Activated naive CD4-positive, alpha-beta T cell treated with anti-CD3 and anti-CD28 coated beads, Interleukin-2, amount 50 U/mL, for 72 hours (primary cell): ENCODE measurements around the gene EGFL8. TPM values are rescaled to one million over a fixed set of nuclear protein-coding genes. Genes with fewer than 3 reads are reported as not detected.
"Not testable (repeated sequence)": the region's sequence is repeated elsewhere in the genome, so short reads cannot be mapped to it uniquely, and the experiment has no call there.

Experiments used
- ATAC-seq, 2 donors: fragments of 150-1000 bp; cut with Tn5 transposase; 2 replicates each; pipeline ENCODE4 v1.10.0; 2021; ENCODE audit warnings: mild to moderate bottlenecking in 2 of 2, moderate library complexity in 2 of 2
- DNase-seq, 2 donors: peaks; one replicate each; pipeline ENCODE4 v3.0.0; 2021 to 2022; ENCODE audit warnings: low spot score in 2 of 2
- H3K27ac Mint-ChIP-seq, 2 donors: one replicate each; pipeline ENCODE4 v1.8.0; 2022; ENCODE audit warnings: mild to moderate bottlenecking in 2 of 2, mixed read lengths in 2 of 2
- H3K36me3 Mint-ChIP-seq, 2 donors: one replicate each; pipeline ENCODE4 v1.8.0; 2022; ENCODE audit warnings: mixed read lengths in 2 of 2
- H3K9me3 Mint-ChIP-seq, 2 donors: one replicate each; pipeline ENCODE4 v1.8.0; 2022; ENCODE audit warnings: mixed read lengths in 2 of 2
- total RNA-seq, 2 donors: library from RNA; stranded (reverse); gene quantifications; one replicate each; pipeline ENCODE4 v1.2.3, GENCODE V29; 2022

EGFL8 gene
- total RNA-seq, 2 donors from 2014 or later, result 13.4 to 14.5 TPM

DNA sequence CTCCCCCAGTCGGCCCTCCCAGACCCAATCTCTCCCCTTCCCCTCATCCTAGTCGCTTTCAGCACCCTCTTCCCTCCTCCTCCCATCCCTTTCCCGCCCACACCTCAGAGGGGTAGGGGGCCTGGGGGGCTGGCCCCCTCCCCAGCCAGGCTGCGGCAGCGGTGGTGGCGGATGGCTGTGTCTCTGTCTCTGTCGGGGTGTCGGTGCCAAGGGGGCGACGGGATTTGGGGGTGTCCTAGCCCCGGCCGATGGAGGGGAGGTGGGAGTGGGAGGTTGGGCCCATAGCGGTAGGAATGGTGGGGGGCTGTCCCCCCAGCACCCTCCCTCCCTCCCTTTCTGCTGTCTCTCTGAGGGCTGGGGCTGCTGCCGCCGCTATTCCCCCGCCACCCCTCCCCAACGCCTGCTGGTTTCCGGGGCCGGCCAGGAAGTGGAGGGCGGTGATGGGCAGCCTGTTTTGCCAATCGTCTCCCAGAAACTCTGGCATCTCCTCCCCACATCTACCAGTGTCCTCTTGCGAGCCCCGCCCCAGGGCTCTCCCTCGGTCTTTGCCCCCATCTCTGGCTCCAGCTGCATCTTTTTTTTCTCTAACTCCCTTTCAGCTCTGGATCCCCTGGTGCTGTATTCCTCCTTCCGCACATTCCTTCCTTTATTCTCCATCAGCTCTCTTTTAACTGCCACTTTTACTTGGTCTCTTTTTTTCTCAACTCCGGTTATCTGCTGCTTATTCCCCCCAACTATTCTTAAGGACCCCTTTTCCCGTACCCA is 11.5 kb downstream of the EGFL8 start, which contains the start of gene AGPAT1:
AGPAT1 (minus strand) TSS at position 374 of the 765 bp plus-strand sequence. CDS start 4,588 bp downstream, outside the sequence.
- peak within 1 kb of the TSS; percentile 93 to 97 for H3K27ac Mint-ChIP-seq

DNA sequence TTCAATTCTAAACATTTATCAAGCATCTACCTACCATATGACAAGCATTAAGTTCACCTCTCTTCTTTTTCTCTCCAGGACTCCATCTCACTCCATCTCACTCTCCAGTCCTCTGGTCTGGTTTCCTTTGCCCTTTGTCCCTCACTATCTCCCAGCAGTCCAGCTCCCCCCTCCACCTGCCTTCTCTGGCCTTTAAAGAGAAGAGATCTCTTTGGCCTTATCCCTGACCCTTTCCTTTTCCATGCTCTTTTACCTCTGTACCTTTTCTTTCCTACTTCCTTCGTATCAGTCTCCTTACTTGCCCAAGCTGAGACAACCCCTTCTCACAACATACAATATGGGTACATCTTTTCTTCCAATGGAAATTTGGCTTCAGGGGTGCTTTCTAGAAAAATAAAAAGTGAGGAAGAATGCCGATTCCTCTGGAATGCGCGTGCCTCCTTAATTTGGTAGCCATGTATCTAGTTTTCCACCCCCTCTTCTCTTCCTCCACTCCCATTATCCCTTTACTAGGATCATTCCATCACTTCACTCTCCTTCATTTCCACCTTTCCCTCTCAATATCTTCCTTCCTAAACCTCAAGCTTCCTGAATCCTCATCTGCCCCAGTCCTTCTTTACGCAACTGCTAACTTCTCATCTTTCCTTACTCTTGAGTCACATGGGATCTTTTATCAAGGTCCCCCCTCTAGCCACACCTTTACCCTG is 12.2 kb downstream of the EGFL8 start:
- no peaks in the 10 kb centered on the region for H3K9me3 Mint-ChIP-seq
- DNase-seq, result no peak
- peaks cover 18 to 26% of the 10 kb centered on the region in 2 donors for H3K36me3 Mint-ChIP-seq
- peak overlapping the region; percentile 93 to 97 for H3K27ac Mint-ChIP-seq
- no peak for ATAC-seq

More for the DNA sequence above, 11.5 kb downstream of the EGFL8 start, which contains the start of gene AGPAT1:
- ATAC-seq (peak; percentile 57 to 63), DNase-seq (peak; percentile 96)
- Mint-ChIP-seq H3K36me3 (peaks cover 18 to 24% of the 10 kb centered on the region in 2 donors), H3K9me3 (no peaks in the 10 kb centered on the region)

DNA sequence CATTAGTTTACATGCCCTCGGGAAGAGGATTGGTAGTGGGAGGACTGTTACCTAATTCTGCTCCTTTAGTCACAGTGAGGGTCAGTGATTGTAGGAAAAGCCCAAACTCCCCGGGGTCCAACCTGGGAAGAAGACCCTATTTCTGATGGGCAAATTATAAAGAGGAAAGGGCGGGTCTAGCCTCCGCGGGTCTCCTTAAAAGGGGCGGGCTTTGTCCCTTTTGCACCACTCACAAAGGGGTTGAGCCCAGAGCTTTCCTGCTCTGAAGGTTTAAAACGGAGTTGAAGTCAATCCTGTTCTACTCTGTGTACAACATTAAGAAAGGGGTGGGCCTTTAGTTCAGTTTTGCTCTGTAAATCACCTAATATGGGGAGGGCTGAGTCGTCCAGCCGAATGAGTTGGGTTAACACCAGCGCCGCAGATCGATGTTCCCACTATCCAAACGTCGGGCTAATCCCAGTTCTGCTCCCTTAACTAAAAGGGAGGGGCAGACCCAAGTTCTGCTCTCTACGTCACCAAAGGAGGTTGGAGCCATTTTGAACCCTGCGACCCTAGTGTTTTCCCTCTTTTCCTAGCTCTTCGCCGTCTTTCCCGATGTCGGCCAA is 12.9 kb downstream of the EGFL8 start:
- Mint-ChIP-seq H3K9me3 (no peaks in the 10 kb centered on the region), H3K36me3 (peaks cover 18 to 26% of the 10 kb centered on the region in 2 donors), H3K27ac (peak overlapping the region; percentile 93 to 97)
- DNase-seq (peak in 1 of 2 donors; percentile 39), ATAC-seq (peak in 1 of 2 donors; percentile 12)

DNA sequence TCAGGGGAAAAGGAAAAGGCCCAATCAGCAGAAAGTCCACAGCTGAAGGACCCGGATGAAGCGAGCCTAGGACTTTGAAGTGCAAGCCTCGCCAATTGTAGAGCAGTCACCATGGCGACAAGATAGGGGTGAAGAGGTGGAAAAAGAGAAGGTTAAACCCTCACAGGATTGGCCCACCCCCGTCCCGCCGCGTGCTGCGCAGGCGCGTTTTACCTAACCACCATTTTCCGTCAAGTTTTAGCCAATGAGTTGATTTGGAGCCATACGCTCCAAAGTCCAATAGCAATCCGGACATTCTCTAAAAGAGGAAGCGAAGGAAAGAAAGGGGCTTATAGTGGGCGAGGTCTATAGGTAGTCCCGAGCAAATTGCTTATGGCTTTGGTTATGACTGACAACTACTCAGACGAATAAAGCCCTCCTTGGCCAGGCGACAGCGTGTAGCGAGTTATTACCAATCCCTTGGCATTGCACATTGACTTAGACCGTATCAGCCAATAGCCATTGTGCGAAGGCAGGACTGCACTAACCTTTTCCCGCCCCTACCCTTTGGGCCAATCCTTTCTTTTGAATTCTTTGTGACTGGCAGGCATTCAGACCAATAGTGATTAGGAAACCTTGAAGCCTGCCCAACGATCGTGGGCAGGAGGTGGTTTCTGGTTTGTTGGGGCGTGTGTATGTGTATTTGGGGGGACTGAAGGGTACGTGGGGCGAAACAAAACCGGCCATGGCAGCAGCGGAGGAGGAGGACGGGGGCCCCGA is 13.6 kb downstream of the EGFL8 start, which contains the start of gene RNF5:
RNF5 (plus strand) TSS at position 618 of the 759 bp plus-strand sequence; CDS start at position 725, 107 bp downstream.
- peak; percentile 90 to 93 for DNase-seq
- ATAC-seq, result peak; percentile 87
- no peaks in the 10 kb centered on the region for H3K9me3 Mint-ChIP-seq
- H3K27ac Mint-ChIP-seq, result peak within 1 kb of the TSS; percentile 93 to 97
- peaks cover 18 to 26% of the 10 kb centered on the region in 2 donors for H3K36me3 Mint-ChIP-seq

DNA sequence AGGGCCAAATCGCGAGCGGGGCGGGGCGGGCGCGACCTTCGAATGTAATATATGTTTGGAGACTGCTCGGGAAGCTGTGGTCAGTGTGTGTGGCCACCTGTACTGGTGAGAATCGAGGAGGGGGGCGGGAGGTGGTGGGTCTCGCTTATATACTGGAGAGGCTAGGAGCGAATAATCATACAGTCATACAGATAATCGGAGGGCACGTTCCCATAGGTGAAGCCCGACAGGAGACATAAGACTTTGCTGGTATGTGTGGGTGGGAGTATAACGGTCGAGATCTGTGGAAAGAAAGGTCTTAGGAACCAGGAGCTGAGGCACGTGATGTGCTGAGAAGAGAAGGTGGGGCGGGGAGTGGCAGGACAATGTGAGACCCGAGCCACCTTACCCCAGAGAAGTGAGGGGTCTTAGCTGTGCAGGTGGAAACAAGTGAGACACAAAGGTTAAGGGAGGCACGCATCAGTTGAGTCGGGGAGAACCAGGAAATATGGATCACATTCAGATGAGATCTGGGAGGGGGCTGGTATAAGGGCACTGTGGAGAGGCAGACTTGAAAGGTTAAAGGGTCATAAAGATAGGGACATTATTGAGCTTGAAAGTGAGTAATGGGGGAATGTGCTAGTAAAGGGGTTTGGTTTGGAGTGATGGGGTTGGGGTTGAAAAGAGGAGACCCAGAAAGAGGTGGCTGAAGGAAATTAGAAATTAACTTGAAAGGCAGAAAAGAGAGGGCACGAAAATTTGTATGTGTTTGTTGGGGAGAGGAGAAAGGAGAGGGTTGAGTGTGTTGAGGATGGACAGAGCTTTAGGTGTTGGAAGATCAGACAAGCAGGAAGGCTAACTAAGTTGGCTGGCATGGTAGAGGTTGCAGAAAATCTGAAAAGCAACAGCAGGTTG is 14.4 kb downstream of the EGFL8 start:
- DNase-seq (no peak), ATAC-seq (peak in 1 of 2 donors; percentile 2)
- Mint-ChIP-seq H3K27ac (peak overlapping the region; percentile 93 to 97), H3K36me3 (peaks cover 18 to 26% of the 10 kb centered on the region in 2 donors), H3K9me3 (no peaks in the 10 kb centered on the region)

DNA sequence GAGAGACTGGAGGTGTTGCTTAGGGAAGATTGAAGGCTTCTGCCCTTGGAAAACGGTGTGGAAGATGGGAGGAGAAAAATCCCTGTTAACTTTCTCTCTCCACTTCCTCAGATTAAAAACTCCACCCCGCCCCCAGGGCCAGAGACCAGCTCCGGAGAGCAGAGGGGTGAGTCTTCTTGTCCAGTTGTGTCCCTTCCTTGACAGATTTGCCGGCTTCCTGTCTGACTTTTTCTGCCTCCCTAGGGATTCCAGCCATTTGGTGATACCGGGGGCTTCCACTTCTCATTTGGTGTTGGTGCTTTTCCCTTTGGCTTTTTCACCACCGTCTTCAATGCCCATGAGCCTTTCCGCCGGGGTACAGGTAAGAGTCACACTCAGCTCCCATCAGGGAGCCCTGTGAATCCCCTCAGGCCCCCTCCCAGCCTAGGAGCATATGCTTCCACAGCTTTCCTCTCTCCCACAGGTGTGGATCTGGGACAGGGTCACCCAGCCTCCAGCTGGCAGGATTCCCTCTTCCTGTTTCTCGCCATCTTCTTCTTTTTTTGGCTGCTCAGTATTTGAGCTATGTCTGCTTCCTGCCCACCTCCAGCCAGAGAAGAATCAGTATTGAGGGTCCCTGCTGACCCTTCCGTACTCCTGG is 15.5 kb downstream of the EGFL8 start:
- H3K36me3 Mint-ChIP-seq, result peaks cover 18 to 26% of the 10 kb centered on the region in 2 donors
- ATAC-seq (no peak), DNase-seq (peak in 1 of 2 donors; percentile 52)
- peak overlapping the region; percentile 31 to 93 for H3K27ac Mint-ChIP-seq
- no peaks in the 10 kb centered on the region for H3K9me3 Mint-ChIP-seq

DNA sequence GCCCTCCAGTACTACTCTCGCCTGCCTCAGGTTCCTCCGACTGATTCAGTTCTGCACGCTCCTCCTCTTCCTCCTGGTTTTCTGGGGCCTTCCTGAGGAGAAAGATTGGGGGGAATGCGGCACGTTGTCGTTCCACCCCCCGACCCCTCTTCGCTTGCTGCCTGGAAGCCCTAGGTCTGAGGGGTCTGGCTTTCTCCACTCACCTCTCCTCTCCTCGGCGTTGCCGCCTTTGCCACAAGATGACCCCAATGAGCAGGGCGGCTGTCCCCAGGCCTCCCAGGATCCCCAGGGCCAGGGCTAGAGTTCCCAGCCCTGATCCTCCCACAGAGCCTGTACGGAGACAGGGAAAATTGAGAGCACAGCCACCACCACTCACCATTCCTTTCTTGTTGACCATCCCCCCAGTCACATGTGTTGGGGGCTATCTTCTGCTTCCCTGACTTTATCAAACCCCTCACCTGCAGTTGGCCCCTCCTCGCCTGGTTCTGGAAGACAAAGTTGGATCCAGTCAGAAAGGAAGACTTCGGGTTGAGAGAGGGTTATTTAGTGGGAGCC is 16.8 kb downstream of the EGFL8 start:
- no peak for DNase-seq
- peaks cover 18 to 34% of the 10 kb centered on the region in 2 donors for H3K36me3 Mint-ChIP-seq

DNA sequence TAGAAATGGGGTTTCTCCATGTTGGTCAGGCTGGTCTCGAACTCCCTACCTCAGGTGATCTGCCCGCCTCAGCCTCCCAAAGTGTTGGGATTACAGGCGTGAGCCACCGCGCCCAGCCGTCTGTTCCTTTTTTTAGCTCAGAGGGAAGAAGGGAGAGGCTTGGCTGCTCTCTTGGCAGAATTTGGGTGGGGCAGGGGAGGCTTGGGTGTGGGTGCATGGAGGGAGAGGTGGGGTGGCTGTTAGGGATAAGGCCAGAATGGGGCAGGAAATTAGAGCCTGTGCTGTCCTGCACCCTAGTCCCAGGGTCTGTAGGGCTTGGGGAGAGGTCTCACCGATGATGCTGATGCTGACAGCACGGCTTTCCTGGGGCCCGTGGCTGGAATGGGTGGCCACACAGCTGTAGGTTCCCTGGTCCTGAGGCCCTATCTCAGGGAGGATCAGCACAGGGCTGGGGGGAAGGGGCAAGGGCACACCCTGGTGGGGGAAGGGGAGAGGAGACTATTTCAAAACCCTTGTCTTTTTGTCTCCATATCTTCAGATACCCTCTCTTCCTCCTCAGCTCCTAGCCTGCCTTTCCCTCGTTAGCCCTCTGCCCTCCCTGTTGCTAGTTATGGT is 17.6 kb downstream of the EGFL8 start:
- Mint-ChIP-seq H3K36me3 (peaks cover 26 to 42% of the 10 kb centered on the region in 2 donors), H3K9me3 (no peaks in the 10 kb centered on the region), H3K27ac (peak overlapping the region; percentile 57 to 93)
- DNase-seq, result no peak
- ATAC-seq, result no peak

More for the DNA sequence above, 16.8 kb downstream of the EGFL8 start:
- ATAC-seq, result no peak
- peak overlapping the region; percentile 92 to 93 for H3K27ac Mint-ChIP-seq
- no peaks in the 10 kb centered on the region for H3K9me3 Mint-ChIP-seq

DNA sequence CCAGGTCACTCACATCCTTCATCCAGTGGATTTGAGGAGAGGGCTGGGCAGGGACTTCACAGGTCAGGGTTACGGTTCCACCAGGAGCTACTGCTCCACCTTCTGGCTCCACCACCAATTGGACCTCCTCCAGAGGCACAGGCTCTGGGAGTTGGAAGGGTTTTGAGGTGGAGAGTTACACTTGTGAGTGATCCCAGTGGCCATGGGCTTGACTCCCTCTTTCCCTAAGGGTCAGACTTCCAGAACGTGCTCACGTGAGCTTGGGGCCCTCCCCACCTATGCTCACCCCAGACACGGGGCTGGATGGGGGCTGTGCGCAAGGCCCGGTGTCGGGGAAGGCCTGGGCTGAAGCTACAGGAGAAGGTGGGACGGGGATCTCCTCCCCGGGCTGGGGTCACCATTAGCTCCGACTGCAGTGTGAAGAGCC is 18.2 kb downstream of the EGFL8 start:
- Mint-ChIP-seq H3K9me3 (no peaks in the 10 kb centered on the region), H3K27ac (peak overlapping the region; percentile 57 to 69), H3K36me3 (peaks cover 32 to 48% of the 10 kb centered on the region in 2 donors)
- no peak for DNase-seq
- no peak for ATAC-seq

DNA sequence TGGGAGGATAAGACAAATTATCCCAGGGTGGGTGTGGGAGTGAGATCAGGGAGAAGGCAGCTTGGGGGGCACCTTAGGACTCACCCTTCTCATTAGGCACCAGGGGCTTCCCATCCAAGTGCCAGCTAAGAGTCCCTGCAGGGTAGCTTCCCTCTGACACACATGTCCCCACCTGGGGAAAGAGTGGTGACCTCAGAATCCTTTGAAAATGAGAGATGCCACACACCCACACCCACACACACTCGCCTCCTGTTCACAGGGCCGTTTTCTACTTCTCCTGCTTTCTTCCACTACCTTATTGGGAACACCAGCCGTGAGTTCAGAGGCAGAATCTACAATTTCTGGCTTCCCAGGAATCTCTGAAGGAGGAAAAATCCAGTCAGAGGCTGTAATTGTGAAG is 18.6 kb downstream of the EGFL8 start:
- Mint-ChIP-seq H3K9me3 (no peaks in the 10 kb centered on the region), H3K36me3 (peaks cover 36 to 52% of the 10 kb centered on the region in 2 donors), H3K27ac (peak overlapping the region; percentile 57 to 69)
- DNase-seq (no peak), ATAC-seq (no peak)

DNA sequence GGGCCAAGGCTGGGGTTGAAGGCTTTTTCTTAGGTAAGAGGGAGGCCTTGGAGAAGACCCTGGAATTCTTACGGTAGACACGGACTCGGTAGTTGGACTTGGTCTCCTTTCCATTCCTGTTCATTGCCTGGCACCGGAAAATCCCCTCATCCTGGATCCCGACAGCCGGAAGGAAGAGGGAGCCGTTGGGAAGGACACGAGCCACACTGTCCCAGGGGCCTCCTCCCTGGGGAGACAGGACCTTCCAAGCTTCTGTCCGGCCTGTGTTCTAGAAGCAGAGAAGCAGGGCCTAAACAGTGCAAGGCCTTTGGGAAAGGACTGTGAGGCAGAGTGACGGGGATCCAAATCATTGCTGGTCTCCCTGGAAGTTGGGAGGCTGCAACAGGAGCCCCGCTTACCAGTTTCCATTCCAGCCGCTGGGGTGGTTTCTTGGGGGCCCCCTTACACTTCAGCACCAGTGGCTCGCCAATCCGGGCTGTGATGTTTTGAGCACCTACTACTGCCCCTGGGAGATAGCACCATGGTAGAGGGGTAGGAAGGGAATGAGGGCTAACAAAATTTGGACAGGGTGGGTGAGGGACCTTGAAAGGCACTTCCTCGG is 19.2 kb downstream of the EGFL8 start:
- H3K9me3 Mint-ChIP-seq, result no peaks in the 10 kb centered on the region
- DNase-seq, result no peak
- H3K27ac Mint-ChIP-seq, result peak overlapping the region in 1 of 2 donors; percentile 57
- ATAC-seq, result no peak
- peaks cover 38 to 52% of the 10 kb centered on the region in 2 donors for H3K36me3 Mint-ChIP-seq

DNA sequence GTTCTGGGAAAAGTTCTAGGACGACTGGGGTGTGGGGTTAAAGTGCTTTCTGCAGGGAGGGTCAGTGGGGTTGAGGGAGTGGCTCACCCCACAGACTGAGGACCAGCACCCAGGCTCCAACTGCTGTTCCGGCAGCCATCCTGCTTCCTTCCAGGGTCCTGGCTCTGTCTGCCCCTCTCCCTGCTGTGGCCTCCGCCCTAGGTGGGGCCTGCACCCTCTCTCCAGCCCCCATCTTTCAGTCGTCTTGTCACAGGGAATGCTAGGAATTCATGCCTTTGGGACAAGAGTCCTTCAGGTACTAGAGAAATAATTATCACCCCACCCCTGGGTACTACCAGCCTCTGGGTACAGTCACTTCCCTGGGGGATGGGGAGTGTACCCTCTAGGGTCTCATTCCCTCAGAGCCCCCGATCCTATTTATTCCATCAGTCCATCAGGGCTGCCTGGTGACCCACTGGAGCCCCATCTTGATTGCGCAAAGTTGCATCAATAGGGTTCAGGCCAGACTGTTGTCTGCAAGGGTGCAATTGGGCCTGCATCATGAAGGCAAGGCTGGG is 19.8 kb downstream of the EGFL8 start, which contains the start of gene AGER:
AGER (minus strand) TSS at position 170 of the 557 bp plus-strand sequence; CDS start at position 139, 31 bp downstream.
- Mint-ChIP-seq H3K36me3 (peaks cover 38 to 52% of the 10 kb centered on the region in 2 donors), H3K9me3 (no peaks in the 10 kb centered on the region), H3K27ac (peak within 1 kb of the TSS in 1 of 2 donors; percentile 57)
- ATAC-seq (no peak), DNase-seq (no peak)

DNA sequence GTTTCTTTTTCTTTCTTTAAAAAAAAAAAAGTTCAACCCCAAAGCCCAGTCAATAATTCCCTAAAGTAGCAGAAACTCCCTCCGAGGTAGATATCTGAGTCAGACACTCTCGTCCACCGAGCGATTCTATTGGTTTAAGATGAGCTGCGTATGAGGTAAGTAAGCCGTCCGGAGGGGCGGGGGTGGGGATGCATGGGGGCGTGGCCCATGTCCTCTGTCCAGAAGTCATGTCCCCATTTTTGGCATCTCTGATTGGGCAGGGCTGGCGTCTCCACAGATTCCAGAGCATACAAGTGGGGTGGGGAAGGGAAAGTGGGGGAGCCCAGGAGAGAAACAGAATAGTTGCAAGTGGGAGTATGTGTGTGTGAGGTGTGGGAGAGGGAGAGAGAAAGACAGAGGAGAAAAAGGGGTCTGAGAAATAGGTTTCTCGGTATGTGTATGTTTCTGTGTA is 21.3 kb downstream of the EGFL8 start:
- H3K36me3 Mint-ChIP-seq, result peaks cover 33 to 43% of the 10 kb centered on the region in 2 donors
- not testable (repeated sequence) for DNase-seq, H3K9me3 Mint-ChIP-seq
- ATAC-seq, result peak; percentile 45 to 60
- peak overlapping the region; percentile 92 to 94 for H3K27ac Mint-ChIP-seq
